Measurements from ENCODE around the gene GPT2. TPM values are rescaled to one million over a fixed set of nuclear protein-coding genes. Genes with fewer than 3 reads are reported as not detected.

Gene GPT2
- total RNA-seq, 1 experiment from 2014 or later: 68.8 TPM

- peaks cover 62 to 95% (median 87%) of the 10 kb centered on the region in 3 experiments for H3K36me3 Mint-ChIP-seq (ENCODE audit: insufficient read depth in 1 of 3, low read depth in 3 of 3)
Measured at GRCh38 chr16:46918905-46919792, 35.0 kb downstream of the GPT2 start.

More at GRCh38 chr16:46918905-46919792, 35.0 kb downstream of the GPT2 start:
- Histone ChIP-seq H3K23me2 (ENCODE audit: insufficient read length, low read depth, low read length, poor library complexity, severe bottlenecking) (no peaks in the 10 kb centered on the region), H2AFZ (ENCODE audit: low read length) (no peak overlapping the region), H3K18ac (ENCODE audit: insufficient read length, low read depth, low read length) (no peak overlapping the region), H3K23ac (ENCODE audit: insufficient read length, low read depth, low read length) (no peak overlapping the region), H3K4me2 (ENCODE audit: insufficient read depth, insufficient read length, low read length) (no peak overlapping the region), H4K91ac (ENCODE audit: insufficient read length, low read depth, low read length) (no peak overlapping the region), H3K9me3 (ENCODE audit: control insufficient read depth, low read depth, low read length) (no peaks in the 10 kb centered on the region), H3K4ac (ENCODE audit: low read depth, low read length) (no peak overlapping the region), H3K9ac (ENCODE audit: extremely low read depth, insufficient read length, low read length) (no peak overlapping the region), H2BK120ac (ENCODE audit: low read depth, low read length, poor library complexity, severe bottlenecking) (no peak overlapping the region), H3K14ac (ENCODE audit: insufficient read depth, low read length) (no peak overlapping the region; the same call in 1 of the 2 replicates), H4K8ac (replicated peaks; ENCODE audit: insufficient read length, low read depth, low read length) (no peak overlapping the region), H2BK5ac (ENCODE audit: insufficient read length, low read length) (no peak overlapping the region), H4K5ac (ENCODE audit: insufficient read length, low read depth, low read length) (no peak overlapping the region), H3K79me2 (ENCODE audit: insufficient read depth, low read length) (no peaks in the 10 kb centered on the region), H3T11ph (ENCODE audit: low read length) (no peak overlapping the region), H2BK15ac (ENCODE audit: low read depth, low read length) (no peak overlapping the region), H3K27ac (ENCODE audit: insufficient read length, low read depth, low read length) (no peak overlapping the region), H3K79me1 (ENCODE audit: insufficient read depth, low read depth, low read length, poor library complexity, severe bottlenecking) (no peaks in the 10 kb centered on the region), H3K4me1 (ENCODE audit: insufficient read depth, low read length) (no peaks in the 10 kb centered on the region), H2BK12ac (ENCODE audit: insufficient read length, low read depth, low read length) (no peak overlapping the region), H3K56ac (ENCODE audit: insufficient read length, low read depth, low read length) (no peak overlapping the region), H4K20me1 (ENCODE audit: control insufficient read depth, insufficient read depth, insufficient read length) (no peaks in the 10 kb centered on the region), H3K27me3 (ENCODE audit: insufficient read depth, low read length) (no peaks in the 10 kb centered on the region), H2BK20ac (ENCODE audit: low read depth, low read length, poor library complexity, severe bottlenecking) (no peak overlapping the region), H2AK5ac (ENCODE audit: insufficient read length, low read length) (no peak overlapping the region)
- TF ChIP-seq CTCF (conservative IDR thresholded peaks at IDR 0.05): no peak
- Mint-ChIP-seq H3K27ac (peak overlapping the region in 2 of 3 experiments; percentile 34 to 83; a peak in 2 of 7 replicates), H3K27me3 (ENCODE audit: low read depth) (no peaks in the 10 kb centered on the region), H3K9me3 (no peaks in the 10 kb centered on the region), H3K4me1 (peaks cover 2 to 6% of the 10 kb centered on the region in 2 experiments; a peak in 2 of 4 replicates), H3K4me3 (no peak overlapping the region)
- no peak for DNase-seq
- WGBS (ENCODE audit: extremely low coverage, insufficient read length, low lambda C conversion rate): no CpG with 5 or more reads among the region's 21 CpGs
